Liver (tissue), 9 donors: ENCODE results near the gene IRF6. TPM values are rescaled to one million over a fixed set of nuclear protein-coding genes. Genes with fewer than 3 reads are reported as not detected.
"Not testable (repeated sequence)": the region's sequence is repeated elsewhere in the genome, so short reads cannot be mapped to it uniquely, and the experiment has no call there.

ENCODE experiments used
- DNase-seq: peaks from one replicate; pipeline ENCODE4 v3.0.0-alpha.2; 2017; ENCODE audit warnings: low spot score
- H3K27ac ChIP-seq, 2 donors: one replicate each; pipeline ENCODE4 v1.7.0; 2013; ENCODE audit warnings: inconsistent platforms in 2 of 2, low read length in 2 of 2, control low read depth in 1 of 2, low read depth in 1 of 2, mild to moderate bottlenecking in 1 of 2
- H3K27me3 ChIP-seq, 4 donors: one replicate each; pipeline versions ENCODE4 v1.6.1 to v1.7.0; 2013; ENCODE audit warnings: low read length in 3 of 4, inconsistent platforms in 1 of 4, mild to moderate bottlenecking in 1 of 4, moderate library complexity in 1 of 4; ENCODE audit not compliant: control insufficient read depth in 4 of 4, insufficient read depth in 4 of 4
- H3K36me3 ChIP-seq, 4 donors: one replicate each; pipeline versions ENCODE4 v1.6.1 to v1.7.0; 2013; ENCODE audit warnings: low read length in 3 of 4, mild to moderate bottlenecking in 3 of 4, low read depth in 1 of 4, moderate library complexity in 1 of 4; ENCODE audit not compliant: control insufficient read depth in 4 of 4, insufficient read depth in 3 of 4
- H3K4me1 ChIP-seq, 4 donors: one replicate each; pipeline versions ENCODE4 v1.6.1 to v1.7.0; 2013; ENCODE audit warnings: low read length in 3 of 4, mild to moderate bottlenecking in 3 of 4, moderate library complexity in 1 of 4; ENCODE audit not compliant: control insufficient read depth in 4 of 4, insufficient read depth in 4 of 4
- H3K4me3 ChIP-seq, 3 donors: one replicate each; pipeline versions ENCODE4 v1.6.1 to v1.7.0; 2013; ENCODE audit warnings: low read length in 3 of 3, control low read depth in 1 of 3, low read depth in 1 of 3, mild to moderate bottlenecking in 1 of 3
- H3K9ac ChIP-seq, 2 donors: one replicate each; pipeline ENCODE4 v1.7.0; 2013; ENCODE audit warnings: low read length in 2 of 2, mild to moderate bottlenecking in 2 of 2, moderate library complexity in 2 of 2, control low read depth in 1 of 2, low read depth in 1 of 2
- H3K9me3 ChIP-seq, 4 donors: one replicate each; pipeline versions ENCODE4 v1.6.1 to v1.7.0; 2013; ENCODE audit warnings: low read length in 3 of 4; ENCODE audit not compliant: control insufficient read depth in 4 of 4
- EGR1 ChIP-seq, 2 donors: IDR thresholded peaks; 2 replicates each; pipeline ENCODE4 v1.6.1; 2016 to 2018; ENCODE audit warnings: antibody characterized with exemption in 2 of 2, low read depth in 2 of 2
- FOXA1 ChIP-seq: IDR thresholded peaks from 2 replicates; pipeline ENCODE4 v1.6.1; 2016; ENCODE audit warnings: antibody characterized with exemption
- FOXA2 ChIP-seq: IDR thresholded peaks from 2 replicates; pipeline ENCODE4 v1.6.1; 2016; ENCODE audit warnings: antibody characterized with exemption
- GABPA ChIP-seq, 2 donors: IDR thresholded peaks in 1 of 2; conservative IDR thresholded peaks in 1 of 2; 2 replicates each; pipeline ENCODE4 v1.6.1; 2016; ENCODE audit warnings: antibody characterized with exemption in 2 of 2, mild to moderate bottlenecking in 1 of 2, moderate library complexity in 1 of 2
- HNF4A ChIP-seq, 2 donors: conservative IDR thresholded peaks; 2 replicates each; pipeline ENCODE4 v1.6.1; 2016; ENCODE audit warnings: antibody characterized with exemption in 2 of 2, mild to moderate bottlenecking in 2 of 2
- HNF4G ChIP-seq: IDR thresholded peaks from 2 replicates; pipeline ENCODE4 v1.6.1; 2016; ENCODE audit warnings: antibody characterized with exemption
- JUND ChIP-seq, 2 donors: IDR thresholded peaks; 2 replicates each; pipeline ENCODE4 v1.6.1; 2016; ENCODE audit warnings: antibody characterized with exemption in 2 of 2
- NR2F2 ChIP-seq: IDR thresholded peaks from 2 replicates; pipeline ENCODE4 v1.6.1; 2016; ENCODE audit warnings: antibody characterized with exemption
- RAD21 ChIP-seq, 2 donors: IDR thresholded peaks; 2 replicates each; pipeline ENCODE4 v1.6.1; 2016; ENCODE audit warnings: antibody characterized with exemption in 2 of 2, mild to moderate bottlenecking in 2 of 2
- RXRA ChIP-seq, 2 donors: IDR thresholded peaks; 2 replicates each; pipeline ENCODE4 v1.6.1; 2017 to 2018; ENCODE audit warnings: antibody characterized with exemption in 2 of 2, mild to moderate bottlenecking in 1 of 2
- SP1 ChIP-seq: IDR thresholded peaks from 2 replicates; pipeline ENCODE4 v1.6.1; 2018; ENCODE audit warnings: antibody characterized with exemption, mild to moderate bottlenecking
- TAF1 ChIP-seq: conservative IDR thresholded peaks from 2 replicates; pipeline ENCODE4 v1.6.1; 2016; ENCODE audit warnings: antibody characterized with exemption, mild to moderate bottlenecking
- YY1 ChIP-seq: IDR thresholded peaks from 2 replicates; pipeline ENCODE4 v1.6.1; 2016; ENCODE audit warnings: antibody characterized with exemption, mild to moderate bottlenecking
- WGBS: extraction: QIAGEN DNeasy Blood & Tissue Kit; methylation state at CpG from one replicate; pipeline ENCODE4 v1.1.7; 2013; 5-methylcytosine and 5-hydroxymethylcytosine counted together
- polyA plus RNA-seq, 2 donors: library from polyadenylated mRNA; stranded (reverse) in 1 of 2; unstranded in 1 of 2; fragments of 200-250 nt in 1 of 2; fragments of >200 nt in 1 of 2; fragmentation: Nextera tagmentation in 1 of 2; extraction: Ambion mirVana in 1 of 2; gene quantifications; one replicate each; pipeline versions ENCODE4 v1.2.1 to v1.2.3, GENCODE V29; 2013 to 2015
- total RNA-seq, 2 donors: library from RNA; depleted of rRNA; stranded (reverse); fragments of >200 nt; gene quantifications; one replicate each; pipeline ENCODE4 v1.2.3, GENCODE V29; 2014
- TF ChIP-seq, protein P1 (sequence below): IDR thresholded peaks from 2 replicates; pipeline ENCODE4 v1.6.1; 2016; ENCODE audit warnings: antibody characterized with exemption
- TF ChIP-seq, protein P2 (sequence below): IDR thresholded peaks from 2 replicates; pipeline ENCODE4 v1.6.1; 2016; ENCODE audit warnings: antibody characterized with exemption
- TF ChIP-seq, protein P3 (sequence below): IDR thresholded peaks from 2 replicates; pipeline ENCODE4 v1.6.1; 2016; ENCODE audit warnings: antibody characterized with exemption
- TF ChIP-seq, protein P4 (sequence below): fragments of 150-350 bp; IDR thresholded peaks from 2 replicates; pipeline ENCODE4 v1.5.1; 2017; ENCODE audit warnings: improper control_type of control experiment, low read depth, low read length; ENCODE audit not compliant: missing input control
- TF ChIP-seq, protein P5 (sequence below): IDR thresholded peaks from 2 replicates; pipeline ENCODE4 v1.6.1; 2016; ENCODE audit warnings: antibody characterized with exemption, mild to moderate bottlenecking
- donor health status: healthy.
- donor health status: healthy.
- donor health status: healthy.
- donor health status: healthy.
- donor health status: healthy.

IRF6 gene
- total and polyA plus RNA-seq, 4 donors, result 0.51 to 29.3 (median 14.3) TPM

DNA sequence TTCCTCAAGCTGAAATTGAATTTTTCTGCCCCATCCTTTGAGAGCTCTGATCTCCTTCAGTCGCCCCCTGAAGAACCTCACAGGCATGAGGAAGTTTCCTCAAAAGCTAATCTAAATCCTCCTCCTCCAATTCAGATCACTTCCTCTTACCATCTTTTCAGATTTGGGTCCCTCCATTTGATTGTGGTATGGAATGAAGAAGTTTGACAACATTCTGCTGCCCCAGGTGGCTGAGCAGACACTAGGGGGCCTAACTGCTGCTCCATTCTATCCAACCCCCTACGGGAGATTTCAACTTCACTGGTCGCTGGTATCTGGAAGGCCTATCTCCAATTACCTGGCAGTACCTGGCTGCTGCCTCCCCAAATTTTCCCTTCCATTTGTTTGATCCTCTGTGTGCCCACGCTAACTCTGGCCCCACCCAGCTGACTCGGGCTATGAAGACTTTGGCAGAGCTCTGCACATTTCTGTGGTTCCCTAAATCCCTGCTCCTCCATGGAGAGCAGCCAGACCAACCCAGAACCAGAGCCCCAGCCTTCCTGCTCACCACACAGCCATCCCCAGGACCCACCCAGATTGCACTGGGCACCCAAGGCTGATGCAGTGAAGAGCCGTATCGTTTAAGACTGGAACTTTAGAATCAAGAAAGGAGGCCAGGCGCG, 7.8 kb downstream of the IRF6 start:
- no peak overlapping the region for H3K9ac ChIP-seq
- peaks cover 1 to 29% (median 17%) of the 10 kb centered on the region in 4 donors for H3K4me1 ChIP-seq
- no peak overlapping the region for H3K4me3 ChIP-seq
- H3K27ac ChIP-seq, result no peak overlapping the region
- no peak for DNase-seq
- TF ChIP-seq, protein P1, sequence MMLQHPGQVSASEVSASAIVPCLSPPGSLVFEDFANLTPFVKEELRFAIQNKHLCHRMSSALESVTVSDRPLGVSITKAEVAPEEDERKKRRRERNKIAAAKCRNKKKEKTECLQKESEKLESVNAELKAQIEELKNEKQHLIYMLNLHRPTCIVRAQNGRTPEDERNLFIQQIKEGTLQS, result no peak
- TF ChIP-seq, protein P2, sequence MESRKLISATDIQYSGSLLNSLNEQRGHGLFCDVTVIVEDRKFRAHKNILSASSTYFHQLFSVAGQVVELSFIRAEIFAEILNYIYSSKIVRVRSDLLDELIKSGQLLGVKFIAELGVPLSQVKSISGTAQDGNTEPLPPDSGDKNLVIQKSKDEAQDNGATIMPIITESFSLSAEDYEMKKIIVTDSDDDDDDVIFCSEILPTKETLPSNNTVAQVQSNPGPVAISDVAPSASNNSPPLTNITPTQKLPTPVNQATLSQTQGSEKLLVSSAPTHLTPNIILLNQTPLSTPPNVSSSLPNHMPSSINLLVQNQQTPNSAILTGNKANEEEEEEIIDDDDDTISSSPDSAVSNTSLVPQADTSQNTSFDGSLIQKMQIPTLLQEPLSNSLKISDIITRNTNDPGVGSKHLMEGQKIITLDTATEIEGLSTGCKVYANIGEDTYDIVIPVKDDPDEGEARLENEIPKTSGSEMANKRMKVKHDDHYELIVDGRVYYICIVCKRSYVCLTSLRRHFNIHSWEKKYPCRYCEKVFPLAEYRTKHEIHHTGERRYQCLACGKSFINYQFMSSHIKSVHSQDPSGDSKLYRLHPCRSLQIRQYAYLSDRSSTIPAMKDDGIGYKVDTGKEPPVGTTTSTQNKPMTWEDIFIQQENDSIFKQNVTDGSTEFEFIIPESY, result no peak
- TF ChIP-seq, protein P3, sequence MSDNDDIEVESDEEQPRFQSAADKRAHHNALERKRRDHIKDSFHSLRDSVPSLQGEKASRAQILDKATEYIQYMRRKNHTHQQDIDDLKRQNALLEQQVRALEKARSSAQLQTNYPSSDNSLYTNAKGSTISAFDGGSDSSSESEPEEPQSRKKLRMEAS, result no peak
- TF ChIP-seq FOXA2 (no peak), FOXA1 (no peak), JUND (IDR thresholded peaks at IDR 0.05) (no peak), RXRA (IDR thresholded peaks at IDR 0.05) (no peak), RAD21 (IDR thresholded peaks at IDR 0.05) (no peak), HNF4A (conservative IDR thresholded peaks at IDR 0.05) (no peak), TAF1 (no peak), SP1 (no peak), YY1 (no peak), EGR1 (IDR thresholded peaks at IDR 0.05; ENCODE audit: low read depth in 2 of 2) (no peak), NR2F2 (no peak), HNF4G (no peak), GABPA (IDR thresholded peaks at IDR 0.05 in 1 of 2, conservative IDR thresholded peaks at IDR 0.05 in 1 of 2) (no peak)
- TF ChIP-seq, protein P4, sequence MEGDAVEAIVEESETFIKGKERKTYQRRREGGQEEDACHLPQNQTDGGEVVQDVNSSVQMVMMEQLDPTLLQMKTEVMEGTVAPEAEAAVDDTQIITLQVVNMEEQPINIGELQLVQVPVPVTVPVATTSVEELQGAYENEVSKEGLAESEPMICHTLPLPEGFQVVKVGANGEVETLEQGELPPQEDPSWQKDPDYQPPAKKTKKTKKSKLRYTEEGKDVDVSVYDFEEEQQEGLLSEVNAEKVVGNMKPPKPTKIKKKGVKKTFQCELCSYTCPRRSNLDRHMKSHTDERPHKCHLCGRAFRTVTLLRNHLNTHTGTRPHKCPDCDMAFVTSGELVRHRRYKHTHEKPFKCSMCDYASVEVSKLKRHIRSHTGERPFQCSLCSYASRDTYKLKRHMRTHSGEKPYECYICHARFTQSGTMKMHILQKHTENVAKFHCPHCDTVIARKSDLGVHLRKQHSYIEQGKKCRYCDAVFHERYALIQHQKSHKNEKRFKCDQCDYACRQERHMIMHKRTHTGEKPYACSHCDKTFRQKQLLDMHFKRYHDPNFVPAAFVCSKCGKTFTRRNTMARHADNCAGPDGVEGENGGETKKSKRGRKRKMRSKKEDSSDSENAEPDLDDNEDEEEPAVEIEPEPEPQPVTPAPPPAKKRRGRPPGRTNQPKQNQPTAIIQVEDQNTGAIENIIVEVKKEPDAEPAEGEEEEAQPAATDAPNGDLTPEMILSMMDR, result no peak
- TF ChIP-seq, protein P5, sequence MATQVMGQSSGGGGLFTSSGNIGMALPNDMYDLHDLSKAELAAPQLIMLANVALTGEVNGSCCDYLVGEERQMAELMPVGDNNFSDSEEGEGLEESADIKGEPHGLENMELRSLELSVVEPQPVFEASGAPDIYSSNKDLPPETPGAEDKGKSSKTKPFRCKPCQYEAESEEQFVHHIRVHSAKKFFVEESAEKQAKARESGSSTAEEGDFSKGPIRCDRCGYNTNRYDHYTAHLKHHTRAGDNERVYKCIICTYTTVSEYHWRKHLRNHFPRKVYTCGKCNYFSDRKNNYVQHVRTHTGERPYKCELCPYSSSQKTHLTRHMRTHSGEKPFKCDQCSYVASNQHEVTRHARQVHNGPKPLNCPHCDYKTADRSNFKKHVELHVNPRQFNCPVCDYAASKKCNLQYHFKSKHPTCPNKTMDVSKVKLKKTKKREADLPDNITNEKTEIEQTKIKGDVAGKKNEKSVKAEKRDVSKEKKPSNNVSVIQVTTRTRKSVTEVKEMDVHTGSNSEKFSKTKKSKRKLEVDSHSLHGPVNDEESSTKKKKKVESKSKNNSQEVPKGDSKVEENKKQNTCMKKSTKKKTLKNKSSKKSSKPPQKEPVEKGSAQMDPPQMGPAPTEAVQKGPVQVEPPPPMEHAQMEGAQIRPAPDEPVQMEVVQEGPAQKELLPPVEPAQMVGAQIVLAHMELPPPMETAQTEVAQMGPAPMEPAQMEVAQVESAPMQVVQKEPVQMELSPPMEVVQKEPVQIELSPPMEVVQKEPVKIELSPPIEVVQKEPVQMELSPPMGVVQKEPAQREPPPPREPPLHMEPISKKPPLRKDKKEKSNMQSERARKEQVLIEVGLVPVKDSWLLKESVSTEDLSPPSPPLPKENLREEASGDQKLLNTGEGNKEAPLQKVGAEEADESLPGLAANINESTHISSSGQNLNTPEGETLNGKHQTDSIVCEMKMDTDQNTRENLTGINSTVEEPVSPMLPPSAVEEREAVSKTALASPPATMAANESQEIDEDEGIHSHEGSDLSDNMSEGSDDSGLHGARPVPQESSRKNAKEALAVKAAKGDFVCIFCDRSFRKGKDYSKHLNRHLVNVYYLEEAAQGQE, result no peak
- no peaks in the 10 kb centered on the region for H3K9me3 ChIP-seq
- no peaks in the 10 kb centered on the region for H3K27me3 ChIP-seq
- peaks cover 0 to 14% (median 12%) of the 10 kb centered on the region in 4 donors for H3K36me3 ChIP-seq
- WGBS, result 88% methylated on average over 9 of the region's 9 CpGs

DNA sequence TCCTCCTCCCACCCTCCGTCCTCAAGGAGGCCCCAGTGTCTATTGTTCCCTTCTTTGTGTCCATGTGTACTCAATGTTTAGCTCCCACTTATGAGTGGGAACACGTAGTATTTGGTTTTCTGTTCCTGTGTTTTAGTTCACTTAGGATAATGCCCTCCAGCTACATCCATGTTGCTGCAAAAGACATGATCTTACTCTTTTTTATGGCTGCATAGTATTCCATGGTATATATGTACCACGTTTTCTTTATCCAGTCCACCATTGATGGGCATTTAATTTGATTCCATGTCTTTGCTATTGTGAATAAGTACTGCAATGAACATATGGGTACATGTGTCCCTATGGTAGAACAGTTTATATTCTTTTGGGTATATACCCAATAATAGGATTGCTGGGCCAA, 12.2 kb downstream of the IRF6 start:
- H3K4me3 ChIP-seq, H3K27ac ChIP-seq, H3K27me3 ChIP-seq, H3K9ac ChIP-seq, H3K9me3 ChIP-seq, DNase-seq: not testable (repeated sequence)
- Histone ChIP-seq H3K36me3 (peaks cover 0 to 35% (median 19%) of the 10 kb centered on the region in 4 donors), H3K4me1 (peaks cover 0 to 33% (median 17%) of the 10 kb centered on the region in 4 donors)
- 92% methylated on average over 3 of the region's 3 CpGs for WGBS
